Measurements from ENCODE around the gene FAM177A1. TPM values are rescaled to one million over a fixed set of nuclear protein-coding genes. Genes with fewer than 3 reads are reported as not detected.

The FAM177A1 gene
- total and polyA plus RNA-seq, 2 of the 13 experiments (the other 11 are each of a cell fraction or from before 2014, with no cell fraction given) = 72.9 to 119 TPM

GRCh38 chr14:35121887-35122695 lies 76.0 kb downstream of the FAM177A1 start, which contains the start of the genes PPP2R3C and PRORP (continued):
- peak; percentile 94 for TF ChIP-seq ZNF878 (CRISPR knock-in tag; IDR thresholded peaks at IDR 0.05)
- TF ChIP-seq ZFP36L2 (CRISPR knock-in tag; IDR thresholded peaks at IDR 0.05) = peak; percentile 97
- TF ChIP-seq KDM1A (CRISPR knock-in tag; IDR thresholded peaks at IDR 0.05) = 0 out of 2 replicates have a peak, but pooled peaks have one; percentile 15
- TF ChIP-seq ZNF775 (CRISPR knock-in tag; IDR thresholded peaks at IDR 0.05; ENCODE audit: borderline replicate concordance) = 0 out of 2 replicates have a peak, but pooled peaks have one; percentile 97
- no peak for TF ChIP-seq DDIT3 (CRISPR knock-in tag; IDR thresholded peaks at IDR 0.05)
- peak; percentile 100 for TF ChIP-seq ELF4 (CRISPR knock-in tag; IDR thresholded peaks at IDR 0.05; ENCODE audit: borderline replicate concordance)
- peak; percentile 99 for TF ChIP-seq SNAI1 (CRISPR knock-in tag; IDR thresholded peaks at IDR 0.05; ENCODE audit: borderline replicate concordance)
- peak; percentile 76; the same call in 1 of the 2 replicates for TF ChIP-seq ZNF709 (CRISPR knock-in tag; IDR thresholded peaks at IDR 0.05)
- peak; percentile 80; the same call in 1 of the 2 replicates for TF ChIP-seq IRX3 (CRISPR knock-in tag; IDR thresholded peaks at IDR 0.05; ENCODE audit: borderline replicate concordance, low read depth)
- TF ChIP-seq ZNF784 (CRISPR knock-in tag; IDR thresholded peaks at IDR 0.05; ENCODE audit: borderline replicate concordance) = peak; percentile 95
- TF ChIP-seq SCMH1 (CRISPR knock-in tag; IDR thresholded peaks at IDR 0.05; ENCODE audit: borderline replicate concordance) = no peak
- peak; percentile 67; the same call in 1 of the 2 replicates for TF ChIP-seq ZC3H4 (CRISPR knock-in tag; IDR thresholded peaks at IDR 0.05; ENCODE audit: borderline replicate concordance)
- TF ChIP-seq DMAP1 (CRISPR knock-in tag; IDR thresholded peaks at IDR 0.05) = peak; percentile 99
- peak; percentile 52 for TF ChIP-seq NR2F6 (IDR thresholded peaks at IDR 0.05)
- TF ChIP-seq NR2F6 (CRISPR knock-in tag; IDR thresholded peaks at IDR 0.05) = peak; percentile 60
- peak; percentile 99 for TF ChIP-seq BRCA1 (CRISPR knock-in tag; IDR thresholded peaks at IDR 0.05)
- no peak for TF ChIP-seq ZNF10 (CRISPR knock-in tag; IDR thresholded peaks at IDR 0.05; ENCODE audit: borderline replicate concordance, low read depth)
- peak; percentile 93 for TF ChIP-seq AKAP8 (CRISPR knock-in tag; IDR thresholded peaks at IDR 0.05)
- peak; percentile 93 for TF ChIP-seq ATF5 (CRISPR knock-in tag; IDR thresholded peaks at IDR 0.05; ENCODE audit: low read depth)
- peak; percentile 92 for TF ChIP-seq MEF2D (CRISPR knock-in tag; IDR thresholded peaks at IDR 0.05)
- TF ChIP-seq MYPOP (CRISPR knock-in tag; IDR thresholded peaks at IDR 0.05) = peak; percentile 95; the same call in 1 of the 2 replicates
- peak; percentile 86; the same call in 1 of the 2 replicates for TF ChIP-seq ATRX (CRISPR knock-in tag; IDR thresholded peaks at IDR 0.05; ENCODE audit: borderline replicate concordance)
- TF ChIP-seq HOXA7 (CRISPR knock-in tag; IDR thresholded peaks at IDR 0.05) = 0 out of 2 replicates have a peak, but pooled peaks have one; percentile 82
- TF ChIP-seq ZNF576 (CRISPR knock-in tag; IDR thresholded peaks at IDR 0.05) = peak; percentile 95
